Measurements from ENCODE around the gene PRSS22.

The PRSS22 gene

GRCh38 chr16:2879854-2880508 is 22.0 kb upstream of the PRSS22 start:
- TF ChIP-seq ZFX (IDR thresholded peaks at IDR 0.05; ENCODE audit: borderline replicate concordance) (no peak), CTCF (IDR thresholded peaks at IDR 0.05) (no peak)
- H3K27ac ChIP-seq, result no peak overlapping the region

GRCh38 chr16:2874912-2875362 is 17.0 kb upstream of the PRSS22 start:
- H3K27ac ChIP-seq, result peak overlapping the region; percentile 71
- TF ChIP-seq CTCF (IDR thresholded peaks at IDR 0.05) (peak; percentile 99), ZFX (IDR thresholded peaks at IDR 0.05; ENCODE audit: borderline replicate concordance) (no peak)

GRCh38 chr16:2874032-2874911 is 16.3 kb upstream of the PRSS22 start:
- peak overlapping the region; percentile 71 for H3K27ac ChIP-seq
- TF ChIP-seq CTCF (IDR thresholded peaks at IDR 0.05), result no peak

- H3K27ac ChIP-seq, result no peak overlapping the region
- TF ChIP-seq ZFX (IDR thresholded peaks at IDR 0.05; ENCODE audit: borderline replicate concordance) (no peak), CTCF (IDR thresholded peaks at IDR 0.05) (no peak)
These were observed 14.0 kb upstream of the PRSS22 start for GRCh38 chr16:2871926-2872325.

GRCh38 chr16:2867987-2868789 is 10.2 kb upstream of the PRSS22 start:
- peak overlapping the region; percentile 94 for H3K27ac ChIP-seq
- TF ChIP-seq ZFX (IDR thresholded peaks at IDR 0.05; ENCODE audit: borderline replicate concordance) (no peak), CTCF (IDR thresholded peaks at IDR 0.05) (peak; percentile 97)

GRCh38 chr16:2867661-2867986 is 9.7 kb upstream of the PRSS22 start:
- H3K27ac ChIP-seq, result peak overlapping the region; percentile 94
- TF ChIP-seq ZFX (IDR thresholded peaks at IDR 0.05; ENCODE audit: borderline replicate concordance) (no peak), CTCF (IDR thresholded peaks at IDR 0.05) (no peak)

Measured in 22Rv1 (cell line).